OCI-M2 (cell line): ENCODE data around the gene RTP2.

Experiments used
- DNase-seq: peaks from one replicate; lab custom pipeline; 2025; ENCODE audit not compliant: unreplicated experiment; lab: John Stamatoyannopoulos, UW

The RTP2 gene

DNA sequence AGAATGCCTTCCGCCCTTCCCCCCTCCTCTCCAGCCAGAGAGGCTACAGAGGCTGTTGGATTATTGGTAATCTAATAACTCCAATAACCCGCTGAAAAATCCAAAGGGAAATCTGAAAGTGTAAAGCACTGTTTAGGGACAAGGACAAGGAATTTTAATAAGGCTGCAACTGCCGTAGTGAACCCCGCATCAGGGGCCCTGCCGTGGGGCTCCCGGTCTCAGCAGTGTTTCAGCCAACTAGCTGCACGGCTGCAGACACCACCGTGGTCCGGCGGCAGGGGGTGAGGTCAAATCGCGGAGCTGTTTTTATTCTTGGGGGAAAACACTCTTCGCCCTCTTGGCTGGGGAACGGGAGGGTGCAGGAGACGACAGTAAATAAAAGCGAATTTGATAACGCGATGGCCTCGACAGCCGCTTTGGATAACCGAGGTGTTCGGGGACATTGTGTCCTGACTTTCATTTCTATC is 36.8 kb upstream of the RTP2 start:
- DNase-seq: no peak

- peak; percentile 60 for DNase-seq
These were observed 36.2 kb upstream of the RTP2 start for GRCh38 chr3:187738331-187739093.

DNA sequence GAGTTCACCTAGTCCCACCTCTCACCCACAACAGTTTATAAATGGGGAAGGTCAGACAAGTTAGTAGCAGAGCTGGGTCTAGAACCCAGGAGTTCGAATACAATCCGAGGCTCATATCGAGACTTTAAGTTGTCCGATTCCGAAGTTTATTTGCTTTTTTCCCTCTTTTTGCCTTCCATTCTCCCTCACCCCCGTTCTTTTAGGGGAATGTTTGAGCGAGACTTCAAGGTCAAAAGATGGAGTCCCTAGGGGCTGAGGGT is 35.6 kb upstream of the RTP2 start:
- DNase-seq: no peak

- DNase-seq: no peak
These were observed 35.2 kb upstream of the RTP2 start for GRCh38 chr3:187737368-187738070.

- no peak for DNase-seq
These were observed 34.6 kb upstream of the RTP2 start for GRCh38 chr3:187737006-187737367.

GRCh38 chr3:187736418-187736871 is 34.1 kb upstream of the RTP2 start:
- no peak for DNase-seq

DNA sequence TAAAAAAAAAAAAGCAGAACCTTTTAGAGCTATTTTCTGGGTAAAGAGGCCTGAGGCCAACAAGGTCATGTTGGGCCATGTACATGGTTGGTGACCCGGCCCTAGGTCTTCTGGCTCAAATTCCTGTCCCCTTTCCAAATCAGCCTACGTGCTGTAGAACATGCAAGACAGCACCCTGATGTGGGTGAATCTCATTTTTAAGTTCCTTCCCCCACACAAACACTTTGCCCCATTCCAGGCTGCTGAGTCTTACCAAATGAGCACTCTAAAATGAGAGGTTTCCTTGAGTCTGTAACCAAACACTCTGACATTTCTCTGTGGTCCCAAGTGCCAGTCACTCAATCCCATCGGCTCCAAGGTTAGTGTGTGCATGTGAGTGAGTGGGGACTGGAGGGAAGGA is 33.5 kb upstream of the RTP2 start:
- DNase-seq: no peak

DNA sequence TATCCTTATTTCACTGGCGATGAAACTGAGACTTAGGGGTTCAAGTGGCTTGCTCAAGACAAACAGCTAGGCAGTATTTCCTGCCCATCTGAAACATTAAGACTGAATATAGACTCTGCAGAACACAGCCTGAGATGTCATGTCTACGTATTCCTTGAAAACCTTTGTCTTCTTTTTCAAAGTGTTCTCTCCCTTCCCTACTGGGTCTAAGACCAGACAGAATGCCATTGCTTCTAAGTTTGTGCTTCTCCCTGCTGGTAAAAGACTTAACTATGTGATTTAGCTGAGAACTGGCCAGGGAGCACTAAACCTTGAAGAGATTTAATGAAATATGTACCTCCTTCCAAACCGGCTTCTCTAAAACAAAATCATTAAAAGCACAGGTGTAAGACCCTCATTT is 33.0 kb upstream of the RTP2 start:
- DNase-seq: no peak

DNA sequence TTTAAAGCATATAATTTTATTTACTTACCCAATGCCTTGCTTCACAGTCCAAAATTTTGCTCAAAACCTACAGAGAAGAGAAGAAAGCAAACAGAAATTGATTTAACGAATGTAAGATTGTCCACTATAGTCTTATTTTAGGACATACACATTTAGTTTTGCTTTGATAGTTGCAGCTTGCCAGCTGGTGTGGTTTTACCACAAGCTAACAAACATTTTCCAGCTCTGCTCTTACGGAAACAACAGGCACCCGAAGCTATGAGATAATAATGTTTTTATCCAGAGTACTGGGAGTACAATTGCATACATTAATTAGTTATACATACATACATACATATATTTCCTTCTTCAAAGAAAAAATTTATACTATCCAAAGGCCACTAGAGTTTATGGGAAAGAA is 32.5 kb upstream of the RTP2 start:
- no peak for DNase-seq

DNA sequence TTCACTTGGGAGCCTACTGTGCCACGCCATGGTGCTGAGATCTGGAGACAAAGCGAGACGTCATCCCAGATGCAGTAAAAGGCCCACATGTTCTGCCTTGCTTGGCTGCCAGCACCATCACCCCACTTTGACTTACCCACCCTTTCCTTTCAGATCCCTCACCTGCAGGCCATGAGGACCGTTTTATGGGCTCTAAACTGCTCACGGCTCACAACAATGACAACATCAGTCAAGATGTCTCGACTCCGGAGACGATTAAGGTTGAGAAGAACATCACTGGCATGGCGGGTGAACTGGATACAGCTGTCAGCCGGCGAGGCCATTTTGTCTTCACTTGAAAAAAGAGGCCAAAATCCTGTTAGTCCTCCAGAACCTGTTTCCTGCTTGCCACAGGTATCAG is 31.0 kb upstream of the RTP2 start:
- DNase-seq: no peak

GRCh38 chr3:187729598-187729997 is 27.2 kb upstream of the RTP2 start:
- no peak for DNase-seq

GRCh38 chr3:187728940-187729583 is 26.7 kb upstream of the RTP2 start:
- DNase-seq: no peak

- no peak for DNase-seq
These were observed 25.9 kb upstream of the RTP2 start for GRCh38 chr3:187728248-187728647.

- DNase-seq: no peak
These were observed 24.2 kb upstream of the RTP2 start for GRCh38 chr3:187726564-187726963.

DNA sequence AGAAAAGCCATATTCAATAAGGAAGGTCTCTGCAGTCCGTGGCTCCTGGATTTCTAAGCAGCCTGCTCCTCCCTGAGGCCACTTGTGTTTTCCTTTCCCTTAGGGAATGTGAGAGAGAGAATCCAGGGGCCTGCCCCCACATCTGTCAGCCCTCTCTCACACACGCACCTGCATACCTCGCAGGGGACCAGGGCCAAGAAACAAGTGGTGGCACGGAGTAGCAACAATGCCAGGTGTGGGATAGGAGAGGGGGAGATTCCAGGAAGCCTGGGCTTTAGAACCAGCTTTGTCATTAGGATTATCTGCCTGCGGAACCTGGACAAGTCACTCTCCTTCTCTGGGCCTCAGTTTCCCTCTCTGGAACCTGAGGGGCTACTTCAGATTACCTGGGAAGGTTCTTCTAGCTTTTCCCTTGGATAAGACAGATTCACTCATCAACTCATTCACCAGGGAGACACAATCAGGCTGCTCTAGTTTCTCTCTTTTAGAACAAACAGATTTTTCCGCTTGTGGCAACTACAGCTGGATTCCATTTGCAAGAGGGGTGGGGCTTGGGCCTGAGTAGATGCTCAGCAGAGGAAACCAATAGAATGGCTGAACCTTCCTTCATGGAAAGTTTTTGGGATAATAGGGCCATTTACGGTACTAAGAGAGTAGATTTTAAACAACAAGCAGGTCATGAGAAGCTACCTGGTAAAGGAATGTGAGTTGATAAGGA is 23.5 kb upstream of the RTP2 start:
- no peak for DNase-seq

- no peak for DNase-seq
These were observed 22.9 kb upstream of the RTP2 start for GRCh38 chr3:187725224-187725623.

GRCh38 chr3:187722206-187722612 is 19.9 kb upstream of the RTP2 start:
- DNase-seq: no peak

DNA sequence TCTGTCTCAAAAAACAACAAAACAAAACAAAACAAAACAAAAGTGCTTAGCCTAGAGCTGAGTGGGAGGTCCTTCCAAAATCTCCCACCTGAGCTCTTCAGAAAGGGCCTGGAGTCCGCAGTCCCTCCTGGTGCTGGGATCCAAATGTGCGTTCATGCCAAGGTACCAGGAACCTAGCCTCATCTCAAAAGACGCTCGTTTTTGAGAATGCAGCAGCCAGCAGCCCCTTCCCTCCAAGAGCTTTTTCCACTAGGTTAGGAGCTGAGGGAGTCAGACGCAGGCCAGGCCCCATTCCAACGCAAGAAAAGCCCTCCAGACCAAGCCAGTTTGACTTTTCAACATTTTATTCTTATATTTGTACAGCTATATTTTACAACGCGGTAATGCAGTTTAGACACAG is 18.7 kb upstream of the RTP2 start:
- DNase-seq: no peak

DNA sequence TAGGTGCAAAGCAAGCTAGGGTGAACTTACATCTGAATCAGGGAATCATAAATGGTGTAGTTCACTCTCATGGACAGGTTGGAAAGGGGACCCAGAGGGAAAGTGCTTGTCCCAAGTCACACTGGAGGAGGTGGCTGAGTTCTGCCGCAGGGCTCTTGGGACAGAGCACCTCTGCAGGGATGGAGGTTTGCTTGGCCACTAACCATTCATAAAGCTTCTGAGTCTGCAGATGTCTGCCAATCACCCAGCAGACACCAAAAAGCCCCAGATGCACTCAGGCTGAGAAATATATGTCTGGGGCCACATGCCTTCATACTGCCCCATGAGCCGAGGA is 17.9 kb upstream of the RTP2 start:
- DNase-seq: no peak

DNA sequence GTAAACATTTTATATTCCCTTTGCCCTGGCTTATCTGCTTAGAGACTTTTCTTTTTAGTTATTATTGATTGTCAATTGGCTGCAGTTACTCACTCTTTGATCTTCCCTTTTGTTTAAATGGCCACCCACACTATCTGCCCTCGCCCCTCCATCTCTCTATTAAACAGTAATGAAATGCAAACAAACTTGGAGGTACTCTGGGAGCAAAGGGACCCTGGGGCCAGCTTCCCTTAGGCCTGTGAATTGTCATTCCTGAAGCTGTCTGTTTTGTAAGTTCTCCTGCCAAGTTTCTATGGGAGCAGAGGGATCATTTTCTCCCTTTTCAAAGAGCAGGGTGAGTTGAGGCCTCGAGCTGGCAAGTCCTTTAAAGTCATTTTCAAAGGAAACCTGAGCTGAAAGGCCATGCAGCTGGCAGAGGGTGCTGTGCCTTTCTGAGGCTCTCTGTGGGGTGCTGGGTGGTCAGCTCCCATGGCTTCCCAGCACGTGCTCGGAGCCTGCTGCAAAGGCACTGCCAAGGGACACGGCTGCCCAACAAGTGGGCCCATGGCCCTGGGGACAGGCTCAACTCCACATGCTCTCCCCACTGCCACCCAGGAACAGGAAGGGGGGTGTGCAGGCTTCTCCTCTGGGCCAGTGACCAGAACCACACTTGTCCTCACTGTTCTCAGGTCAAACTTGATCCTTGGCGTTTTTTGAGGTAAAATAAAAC is 17.4 kb upstream of the RTP2 start:
- DNase-seq: no peak

DNA sequence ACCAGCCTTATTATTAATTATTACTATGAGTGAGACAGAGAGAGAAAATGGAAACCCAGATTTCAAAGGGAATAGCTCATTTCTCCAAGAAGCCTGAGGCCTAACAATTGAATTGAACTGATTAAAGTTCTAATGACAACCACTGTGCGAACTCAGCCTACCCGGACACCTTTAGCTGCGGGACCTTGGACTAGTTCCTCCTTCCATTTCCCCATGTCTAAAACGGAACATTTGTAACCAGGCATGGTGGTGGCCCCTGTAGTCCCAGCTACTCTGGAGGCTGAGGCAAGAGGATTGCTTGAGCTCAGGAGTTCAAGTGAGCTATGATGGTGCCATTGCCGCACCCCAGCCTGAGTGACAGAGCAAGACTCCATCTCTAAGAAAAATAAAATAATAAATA is 16.4 kb upstream of the RTP2 start:
- no peak for DNase-seq
